Measurements from ENCODE around the gene PLTP.

DNA sequence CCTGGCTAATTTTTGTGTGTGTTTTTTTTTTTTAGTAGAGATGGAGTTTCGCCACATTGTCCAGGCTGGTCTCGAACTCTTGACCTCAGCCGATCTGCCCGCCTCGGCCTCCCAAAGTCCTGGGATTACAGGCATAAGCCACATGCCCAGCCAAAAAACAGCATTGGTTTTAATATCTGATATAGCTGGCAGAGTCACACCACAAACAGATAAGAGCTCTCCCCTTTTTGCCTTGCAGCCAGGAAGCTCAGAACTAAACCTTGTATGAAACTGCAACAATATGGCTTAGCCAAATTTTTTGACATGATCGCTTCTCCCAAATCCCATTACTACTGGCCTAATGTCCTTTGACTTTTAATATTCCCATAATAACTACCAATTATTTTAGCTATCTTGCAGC, 59.6 kb downstream of the PLTP start:
- no peak for TF ChIP-seq POLR2A (IDR thresholded peaks at IDR 0.05)
- TF ChIP-seq EP300 (IDR thresholded peaks at IDR 0.05) = no peak
- no peak for TF ChIP-seq CTCF (IDR thresholded peaks at IDR 0.05)
